ENCODE results near the gene S100A7A.

The S100A7A gene

DNA sequence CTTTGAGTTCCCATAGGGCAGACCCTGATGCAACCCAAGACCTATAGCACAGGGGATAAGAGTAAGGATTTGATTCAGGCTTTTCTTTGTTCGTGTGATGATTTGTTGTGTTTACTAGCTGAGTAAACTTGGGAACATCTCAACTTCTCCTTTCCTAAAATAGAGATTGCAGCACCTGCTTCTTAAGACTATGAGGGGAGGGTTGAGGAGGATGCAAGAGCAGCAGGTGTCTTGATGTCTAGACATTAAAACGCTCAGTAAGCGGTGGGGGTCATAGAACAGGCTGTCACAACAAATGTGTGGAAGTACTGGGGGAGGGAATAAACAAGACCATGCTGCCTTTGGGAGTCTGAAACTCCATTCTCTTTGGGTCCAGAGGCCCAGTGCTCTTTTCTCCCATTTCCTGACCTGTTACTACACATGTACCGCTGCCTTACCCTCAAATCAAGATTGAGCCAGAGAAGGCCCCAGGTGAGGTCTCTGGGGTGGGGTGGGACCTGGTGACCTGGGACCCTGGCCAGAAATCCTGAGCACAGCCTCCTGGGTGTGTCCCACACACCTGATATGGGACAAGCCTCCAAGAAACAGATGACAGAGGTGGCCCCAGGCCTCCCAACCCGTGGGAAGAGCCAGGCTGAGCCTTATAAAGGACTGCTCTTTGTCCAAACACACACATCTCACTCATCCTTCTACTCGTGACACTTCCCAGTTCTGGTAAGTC, at the start of gene S100A7A:
S100A7A (plus strand) TSS at position 671 of the 721 bp plus-strand sequence. CDS start 1,563 bp downstream, outside the sequence.
- no peak for DNase-seq

DNA sequence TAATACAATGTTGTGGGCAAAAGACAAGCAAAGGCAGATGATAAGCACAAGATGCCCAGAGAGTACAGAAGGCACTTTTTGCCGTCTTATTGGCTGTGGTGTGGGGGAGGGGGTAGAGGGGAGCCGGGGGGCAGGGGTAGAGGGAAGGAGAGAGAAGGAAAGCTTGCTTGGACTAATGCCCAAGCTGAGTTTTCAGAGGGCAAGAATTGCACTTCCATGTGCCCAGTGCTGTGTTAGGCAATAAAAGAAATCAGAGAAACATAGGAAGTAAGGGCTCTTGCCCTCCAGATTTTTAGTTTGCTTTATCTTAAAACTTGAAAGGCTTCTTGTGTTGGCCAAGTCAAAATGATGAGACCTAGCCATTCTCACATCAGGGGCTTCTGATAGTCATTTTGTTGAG, 49.2 kb upstream of the S100A7A start:
- no peak for DNase-seq

DNA sequence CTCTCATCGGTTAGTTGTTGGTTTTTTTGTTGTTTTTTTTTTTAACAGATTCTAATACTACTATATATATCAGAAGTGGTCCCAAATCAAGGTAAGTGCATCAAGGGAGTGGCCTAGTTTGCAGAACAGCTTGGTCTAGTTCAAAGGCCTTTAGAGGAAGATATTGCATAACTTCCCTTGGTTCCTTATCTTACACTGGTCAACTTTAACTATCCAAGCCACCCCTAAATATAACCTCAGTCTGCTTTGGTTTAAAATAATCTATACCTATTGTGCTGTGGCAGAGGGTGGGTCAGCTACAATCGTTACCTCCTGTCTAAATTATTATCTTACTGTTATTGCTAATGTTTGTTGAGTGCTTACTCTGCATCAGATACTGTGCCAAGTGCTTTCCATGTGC, 47.8 kb upstream of the S100A7A start:
- DNase-seq: no peak

DNA sequence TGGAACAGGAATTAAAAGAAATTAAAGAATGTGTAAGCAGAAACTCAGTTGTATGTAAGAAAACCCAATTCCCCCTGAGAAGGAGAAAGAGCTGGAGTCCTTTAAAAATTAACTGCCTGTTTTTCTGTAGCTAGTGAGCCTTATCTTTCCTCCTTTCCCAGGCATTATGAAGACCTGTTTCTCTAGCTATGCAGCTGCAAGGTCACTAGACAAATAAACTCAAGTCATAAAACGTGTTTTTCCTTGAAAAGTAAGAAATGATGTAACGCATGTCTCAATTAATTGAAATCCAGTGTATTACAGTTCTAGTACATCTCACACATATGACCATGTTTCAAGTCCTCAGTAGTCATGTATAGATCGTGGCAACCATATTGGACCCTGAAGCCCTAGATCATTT, 46.2 kb upstream of the S100A7A start:
- no peak for DNase-seq

DNA sequence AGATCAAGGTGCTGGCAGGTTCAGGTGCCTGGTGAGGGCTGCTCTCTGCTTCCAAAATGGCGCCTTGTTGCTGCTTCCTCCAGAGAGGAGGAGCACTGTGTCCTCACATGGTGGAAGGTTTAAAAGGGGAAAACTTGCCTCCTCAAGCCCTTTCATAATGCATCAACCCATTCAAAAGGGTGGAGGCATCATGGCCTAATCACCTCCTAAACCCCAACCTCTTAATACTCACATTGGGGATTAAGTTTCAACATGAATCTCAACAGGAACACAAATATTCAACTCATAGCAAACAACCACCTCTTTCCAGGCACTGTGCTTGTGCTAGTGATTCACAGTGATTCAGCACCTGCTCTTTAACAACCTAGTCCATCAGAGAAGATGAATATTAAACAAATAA, 45.1 kb upstream of the S100A7A start:
- no peak for DNase-seq

DNA sequence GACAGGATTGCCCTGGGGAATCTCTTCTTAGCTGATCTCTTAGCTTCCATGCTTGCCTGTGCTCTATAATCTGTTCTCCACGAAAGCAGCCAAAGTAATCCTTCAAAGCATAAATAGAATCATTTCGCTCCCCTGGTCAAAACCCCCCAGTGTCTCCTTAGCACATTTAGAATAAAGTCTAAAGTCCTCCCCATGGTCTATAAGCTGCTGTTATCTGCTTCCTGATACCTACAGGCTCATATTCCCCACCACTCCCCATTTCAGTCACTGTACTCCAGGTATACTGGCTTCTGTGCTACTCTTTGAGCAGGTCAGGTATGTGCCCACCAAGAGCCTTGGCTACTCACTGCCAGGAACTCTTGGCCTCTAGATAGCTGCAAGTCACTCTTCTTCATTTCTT, 43.7 kb upstream of the S100A7A start:
- no peak for DNase-seq

DNA sequence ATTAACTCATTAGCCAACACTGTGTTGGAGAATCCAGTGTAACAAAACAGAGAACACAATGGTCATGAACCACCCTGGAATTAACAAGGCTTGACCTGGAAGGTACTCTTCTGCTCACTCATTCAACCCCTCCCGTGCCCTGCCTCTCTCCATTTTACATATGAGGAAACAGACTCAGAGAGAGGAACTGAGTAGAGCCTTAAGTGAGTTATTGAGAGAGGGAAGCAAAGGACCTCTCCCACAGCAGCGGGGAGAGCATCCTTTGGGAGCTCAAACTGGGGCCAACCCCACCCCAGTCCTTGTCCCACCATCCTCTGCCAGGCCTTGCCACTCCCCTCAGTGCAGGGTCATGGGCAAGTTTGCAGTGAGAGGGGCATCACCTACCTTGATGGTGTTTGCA, 42.2 kb upstream of the S100A7A start:
- DNase-seq: no peak

DNA sequence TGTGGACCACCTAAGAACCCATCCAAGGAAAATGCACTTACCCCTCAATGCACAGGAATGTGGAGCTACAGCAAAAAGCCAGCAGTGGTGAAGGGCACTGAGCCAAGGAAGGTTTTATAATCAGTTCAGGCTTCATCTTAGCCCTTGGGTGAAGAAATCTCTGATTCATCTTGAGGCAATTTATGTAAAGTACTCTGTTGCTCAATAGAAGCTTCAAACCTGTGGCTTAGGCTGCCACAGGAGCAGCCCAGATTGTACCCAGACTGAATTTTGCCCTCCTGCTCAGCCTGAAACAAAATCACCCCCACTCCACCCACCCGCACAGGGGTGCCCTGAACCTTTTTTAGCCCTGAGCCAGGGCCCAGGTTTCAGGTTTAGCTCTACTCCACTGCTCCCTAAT, 40.8 kb upstream of the S100A7A start, which contains the start of gene S100A12:
S100A12 (minus strand) TSS at position 111 of the 400 bp plus-strand sequence. CDS start 1,029 bp downstream, outside the sequence.
- peak; percentile 77 for DNase-seq

DNA sequence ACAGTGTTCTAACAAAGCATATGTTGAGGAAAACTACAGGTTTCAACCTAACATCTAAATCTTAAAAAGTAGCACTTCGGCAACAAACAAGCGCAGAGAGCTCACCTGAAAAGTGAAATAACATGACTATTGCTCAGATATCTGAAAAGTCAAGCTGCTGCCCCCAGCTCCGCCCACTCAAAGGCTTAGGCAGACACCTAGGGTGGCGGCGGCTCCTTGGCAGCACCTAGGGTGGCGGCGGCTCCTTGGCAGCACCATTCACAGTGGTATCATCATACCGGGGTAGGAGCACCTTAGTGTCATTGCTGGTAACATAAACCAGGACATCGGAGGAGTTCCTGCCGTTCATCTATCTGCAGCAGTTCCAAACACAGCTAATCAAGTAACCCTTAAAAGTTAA, 36.7 kb upstream of the S100A7A start:
- DNase-seq: no peak

DNA sequence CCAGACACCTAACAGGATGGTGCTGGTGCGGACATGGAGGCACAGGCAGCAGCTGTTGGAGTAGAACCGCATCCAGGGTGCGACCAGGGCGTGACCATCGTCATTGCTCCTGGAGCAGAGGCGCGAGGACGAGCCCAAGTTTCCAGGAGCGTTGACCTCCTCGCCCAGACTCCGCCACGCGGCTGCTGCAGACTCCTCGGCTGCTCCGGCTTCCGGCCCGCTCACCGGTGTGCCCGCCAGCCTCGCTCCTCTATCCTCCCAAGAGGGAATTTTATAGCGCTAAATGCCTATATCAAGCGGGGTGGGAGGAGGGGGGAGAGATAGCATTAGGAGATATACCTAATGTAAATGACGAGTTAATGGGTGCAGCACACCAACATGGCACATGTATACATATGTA, 35.6 kb upstream of the S100A7A start:
- DNase-seq: no peak

DNA sequence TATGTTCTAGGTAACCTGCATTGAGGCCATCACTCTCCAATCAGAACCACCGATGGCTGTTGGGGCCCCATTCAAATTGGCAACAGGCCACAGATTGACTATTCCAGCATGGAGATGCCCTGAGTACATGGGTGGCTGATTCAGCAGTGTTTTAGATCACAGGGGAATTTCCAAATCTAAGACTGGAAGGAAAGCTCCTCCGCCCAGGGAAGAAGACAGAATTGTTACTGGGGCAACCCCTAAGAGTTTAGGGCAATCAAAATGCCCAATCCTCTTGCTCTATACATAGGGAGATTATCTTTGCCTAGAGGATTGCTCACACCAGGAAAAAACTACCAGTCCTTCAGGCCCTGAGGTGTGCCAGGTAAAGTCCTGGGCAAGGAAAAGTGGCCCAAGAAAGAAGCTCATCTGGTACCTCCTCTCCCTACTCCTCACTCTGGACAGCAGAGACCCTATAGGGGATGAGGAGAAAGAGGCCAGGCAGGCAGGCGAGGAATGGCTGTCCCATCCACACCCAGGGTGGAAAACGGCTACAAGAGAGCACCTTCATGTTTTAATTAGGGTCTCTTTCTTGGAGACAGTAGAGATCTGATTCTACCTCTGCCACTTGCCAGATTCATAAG, 31.3 kb upstream of the S100A7A start:
- no peak for DNase-seq

DNA sequence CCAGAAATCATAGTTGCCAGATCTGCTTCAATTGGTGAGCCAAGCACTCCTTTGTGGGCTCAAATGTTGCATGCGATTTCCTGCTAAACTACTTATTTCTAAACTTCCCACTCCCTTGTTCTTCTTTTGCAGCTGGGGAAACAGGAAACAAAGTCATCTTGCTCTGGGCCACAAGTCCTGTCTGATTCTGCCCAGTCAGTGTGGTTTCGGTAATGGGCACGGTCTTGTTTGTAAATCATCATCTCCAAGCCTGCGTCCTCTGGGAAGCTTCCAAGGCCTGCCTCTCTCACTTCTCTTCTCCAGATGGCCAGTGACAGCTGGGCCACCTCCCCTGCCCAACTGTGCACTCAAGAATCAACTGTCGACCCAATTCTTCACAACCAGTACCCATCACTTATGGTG, 29.8 kb upstream of the S100A7A start:
- DNase-seq: no peak

DNA sequence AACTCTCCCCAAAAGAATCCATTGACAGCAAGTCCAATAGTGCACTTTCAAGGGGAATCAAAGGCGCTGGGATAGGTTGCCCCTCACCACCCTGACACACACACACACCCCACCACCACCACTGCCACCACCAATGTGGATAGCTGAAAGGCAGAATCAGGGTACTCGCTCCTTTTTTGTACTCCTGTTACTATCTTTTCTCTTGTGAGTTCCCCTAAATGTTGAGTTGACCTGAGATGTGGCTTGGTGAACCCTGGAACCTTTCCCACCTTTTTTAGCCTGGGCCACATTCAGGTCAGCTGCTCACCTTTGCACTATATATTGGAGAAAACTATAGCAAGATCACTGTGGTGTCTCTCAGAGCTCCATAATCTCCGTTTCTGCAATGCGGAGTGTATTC, 29.3 kb upstream of the S100A7A start:
- no peak for DNase-seq

DNA sequence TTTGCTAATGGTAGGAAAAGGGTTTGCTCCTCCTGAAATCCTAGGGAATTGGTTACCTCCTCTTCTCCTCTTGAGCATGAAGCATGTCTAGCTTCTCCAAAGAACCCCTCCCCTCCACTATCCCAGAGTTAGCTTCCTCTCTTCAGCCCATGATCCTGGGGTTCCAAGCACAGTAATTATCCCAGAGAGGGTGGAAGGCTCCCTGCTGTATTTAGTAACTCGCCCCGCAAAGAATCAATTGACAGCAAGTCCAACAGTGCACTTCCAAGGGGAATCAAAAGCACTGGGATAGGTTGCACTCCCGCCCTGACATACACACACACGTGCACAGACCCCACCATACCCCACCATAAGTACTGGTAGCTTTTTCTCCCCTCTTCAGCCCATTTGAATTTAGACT, 28.5 kb upstream of the S100A7A start:
- no peak for DNase-seq

DNA sequence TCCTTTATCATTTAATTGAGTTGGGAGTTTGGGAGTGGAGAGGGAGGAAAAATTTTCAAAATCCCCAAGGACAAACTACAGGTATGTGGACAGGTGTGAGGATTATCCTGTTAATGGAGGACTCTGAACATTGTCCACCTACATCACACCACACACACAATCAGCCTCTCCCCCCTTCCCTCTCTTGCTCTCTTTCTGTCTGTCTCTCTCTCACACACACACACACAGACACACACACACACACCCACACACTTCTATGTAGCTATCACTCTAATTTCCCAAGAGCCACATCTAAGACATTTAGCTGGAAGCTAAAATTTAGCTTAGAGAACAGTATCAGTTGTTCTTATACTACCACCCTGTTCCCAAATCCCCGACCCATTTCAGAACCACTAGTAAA, 26.9 kb upstream of the S100A7A start:
- DNase-seq: no peak

DNA sequence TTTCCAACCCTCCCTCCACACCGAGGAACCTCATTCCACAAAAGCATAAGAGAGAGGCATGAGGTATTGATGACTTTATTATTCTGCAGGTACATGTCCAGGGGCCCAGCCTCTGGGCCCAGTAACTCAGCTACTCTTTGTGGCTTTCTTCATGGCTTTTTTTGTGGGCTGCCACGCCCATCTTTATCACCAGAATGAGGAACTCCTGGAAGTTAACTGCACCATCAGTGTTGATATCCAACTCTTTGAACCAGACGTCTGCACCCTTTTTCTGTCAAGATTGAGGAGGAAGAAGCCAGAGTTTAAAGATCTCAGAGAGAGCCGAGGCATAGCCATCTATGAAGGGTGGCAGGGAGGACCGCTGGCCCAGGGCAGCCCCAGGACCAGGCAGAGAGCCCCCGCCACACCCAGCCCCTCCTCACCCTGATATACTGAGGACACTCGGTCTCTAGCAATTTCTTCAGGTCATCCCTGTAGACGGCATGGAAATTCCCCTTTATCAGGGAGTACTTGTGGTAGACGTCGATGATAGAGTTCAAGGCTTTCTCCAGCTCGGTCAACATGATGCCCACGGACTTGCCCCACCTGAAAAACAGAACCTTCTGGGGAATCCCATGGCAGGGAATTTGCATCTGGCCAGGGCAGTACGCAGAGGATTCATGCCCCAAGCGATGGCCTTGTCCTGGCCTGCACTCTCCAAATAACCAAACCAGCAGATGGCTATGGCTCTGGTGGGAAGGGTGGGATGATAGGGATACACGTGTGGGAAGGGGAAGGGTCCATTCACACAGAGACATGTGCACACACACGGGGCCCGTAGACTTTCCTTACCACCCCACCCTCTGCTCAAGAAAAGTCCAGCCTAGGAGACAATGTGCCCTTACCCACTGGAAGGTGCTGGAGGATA, 26.1 kb upstream of the S100A7A start:
- no peak for DNase-seq

DNA sequence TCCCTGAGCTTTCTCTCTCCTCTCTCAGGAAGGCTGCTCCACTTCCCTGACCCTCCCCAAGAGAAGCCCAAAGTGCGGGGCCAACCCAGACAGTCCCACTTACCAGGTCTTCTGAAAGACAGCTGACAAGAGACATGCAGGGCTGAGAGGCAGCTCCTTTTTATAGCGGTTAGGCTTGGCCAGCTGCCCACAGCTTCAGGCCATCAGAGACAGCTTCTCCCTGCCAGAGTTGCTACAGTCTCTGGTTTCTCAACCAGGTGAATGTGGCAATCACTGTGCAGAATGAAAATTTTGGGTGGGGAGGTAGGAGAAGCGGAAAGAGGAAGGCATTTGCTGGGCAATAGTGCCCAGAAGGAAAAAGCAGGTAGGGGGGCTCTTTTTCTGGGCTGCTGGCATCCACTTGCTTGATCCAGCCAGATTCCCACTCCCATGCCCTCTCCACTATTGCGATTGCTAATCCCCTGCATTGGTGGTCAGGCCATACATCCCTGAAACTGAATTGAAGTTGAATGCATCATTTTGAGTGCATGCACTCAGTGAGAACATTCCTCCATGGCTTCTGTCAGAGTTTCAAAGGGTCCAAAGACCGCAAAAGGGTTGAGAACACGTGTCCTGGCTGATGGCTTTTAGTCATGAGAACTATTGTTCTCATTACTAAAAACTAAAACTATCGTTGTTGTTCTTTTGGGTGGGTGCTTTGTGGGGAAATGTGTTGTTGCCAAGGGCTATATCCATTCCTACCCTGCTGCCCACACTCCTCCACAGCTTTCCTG, 25.2 kb upstream of the S100A7A start, which contains the start of gene S100A8:
S100A8 (minus strand) TSS at position 136 of the 773 bp plus-strand sequence. CDS start 538 bp downstream, outside the sequence.
- DNase-seq: no peak

DNA sequence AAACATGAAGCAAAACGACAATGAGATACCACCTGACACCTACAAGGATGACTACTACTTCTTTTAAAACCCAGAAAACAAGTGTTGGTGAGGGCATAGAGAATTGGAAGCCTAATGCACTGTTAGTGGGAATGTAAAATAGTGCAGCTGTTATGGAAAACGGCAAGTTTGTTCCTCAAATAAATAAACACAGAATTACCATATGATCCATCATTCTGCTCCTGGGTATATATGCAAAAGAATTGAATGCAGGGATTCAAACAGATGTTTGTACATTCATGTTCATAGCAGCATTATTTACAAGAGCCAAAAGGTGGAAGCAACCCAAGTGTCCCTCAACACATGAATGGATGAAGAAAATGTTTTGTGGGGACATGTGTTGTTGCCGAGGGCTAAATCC, 24.1 kb upstream of the S100A7A start:
- DNase-seq: no peak

DNA sequence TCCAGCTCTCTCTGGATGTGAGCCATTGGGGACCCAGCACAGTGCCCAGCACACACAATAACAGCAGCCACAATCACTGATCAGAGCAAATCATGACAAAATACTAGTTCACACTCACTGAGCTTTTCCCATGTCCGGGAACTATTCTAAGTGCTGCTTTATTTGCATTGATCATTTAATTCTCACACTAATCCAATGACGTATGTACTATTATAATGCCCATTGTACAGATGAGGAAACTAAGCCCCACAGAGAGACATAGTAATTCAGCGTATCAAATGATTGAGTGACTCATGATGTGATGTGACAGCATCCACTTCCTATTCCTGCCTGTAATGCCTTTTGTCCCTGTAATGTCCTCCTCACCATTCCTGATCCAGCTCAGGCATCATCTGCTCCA, 23.5 kb upstream of the S100A7A start:
- no peak for DNase-seq

DNA sequence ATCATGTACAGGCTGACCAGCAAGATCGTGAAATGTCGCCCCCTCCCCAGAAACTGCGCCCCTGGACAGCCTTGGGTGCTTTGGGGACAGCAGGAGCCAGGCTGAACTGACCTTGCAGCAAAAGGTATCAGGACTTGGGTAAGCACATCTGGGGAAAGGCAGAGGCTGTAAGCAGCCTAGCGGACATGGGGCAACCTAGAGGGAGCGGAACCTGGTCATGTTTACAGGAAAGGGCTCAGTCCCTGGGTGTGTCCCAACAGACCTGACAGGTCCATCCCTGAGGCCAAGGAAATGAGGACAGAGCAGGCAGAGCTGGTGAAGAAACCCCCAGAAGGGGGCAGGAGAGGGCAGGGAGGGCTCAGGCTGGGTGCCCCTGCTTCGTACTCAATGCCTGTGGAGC, 22.4 kb upstream of the S100A7A start:
- no peak for DNase-seq

DNA sequence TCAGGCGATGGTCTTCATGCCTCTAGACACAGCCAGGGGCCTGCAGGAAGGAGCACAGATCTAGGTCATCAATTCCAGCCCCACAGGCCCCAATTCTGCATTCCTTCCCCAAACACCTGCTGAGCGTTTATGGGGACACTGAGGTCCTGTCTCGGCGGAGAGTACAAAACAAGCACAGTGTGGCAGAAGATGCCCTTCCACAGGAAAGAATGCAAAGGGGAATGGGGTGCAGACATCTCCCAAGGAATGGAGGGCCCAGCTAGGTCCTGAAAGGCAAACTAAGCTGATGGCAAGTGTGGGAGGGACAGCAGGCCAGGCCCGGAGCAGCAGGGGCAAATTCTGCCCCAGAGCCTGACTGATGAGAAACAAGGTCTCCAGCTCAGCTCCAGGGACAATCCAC, 21.9 kb upstream of the S100A7A start:
- no peak for DNase-seq

DNA sequence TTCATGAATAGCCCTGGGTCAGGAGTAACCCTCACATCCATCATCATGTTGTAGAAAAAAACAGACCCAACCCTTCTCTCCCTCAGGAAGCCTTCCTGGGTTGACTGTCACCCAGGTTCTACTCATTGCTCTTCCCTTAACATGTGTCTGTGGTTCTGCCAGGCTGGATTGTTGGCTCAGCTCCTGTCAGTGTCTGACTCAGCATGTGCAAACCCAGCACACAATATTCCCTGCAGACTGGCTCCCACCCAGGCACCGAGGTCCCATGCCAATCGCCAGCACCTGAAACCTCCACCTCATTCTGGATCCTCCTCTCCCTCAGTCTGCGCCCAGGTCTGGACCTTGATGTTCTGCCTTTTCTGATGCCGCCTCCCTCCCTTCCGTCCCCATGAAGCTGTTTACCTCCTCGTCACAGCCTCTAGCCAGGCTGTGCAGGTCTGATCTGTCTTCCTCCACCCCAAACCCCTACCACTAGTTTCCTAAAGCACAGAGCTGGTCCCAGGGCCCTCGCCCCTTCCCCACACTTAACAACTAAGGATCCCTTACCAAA, 21.1 kb upstream of the S100A7A start:
- no peak for DNase-seq

Measured in fibroblast of skin of right biceps (primary cell).